MM.1S (cell line): ENCODE results near the gene RAB33A.
A peak's percentile ranks its signal among the peaks of the same experiment; 100 is the strongest.

Source experiments
- DNase-seq: peaks from one replicate; pipeline ENCODE4 v3.0.0-alpha.2; 2015
- H2AFZ ChIP-seq: fragments of 300-600 bp; sonication (generic); 2 replicates; pipeline ENCODE4 v1.6.0; 2016; ENCODE audit warnings: antibody characterized with exemption, low read length
- H3F3A ChIP-seq: fragments of 300-600 bp; sonication (generic); 2 replicates; pipeline ENCODE4 v1.6.1; 2016; ENCODE audit warnings: mild to moderate bottlenecking, antibody characterized with exemption, low read length, moderate library complexity, mixed read lengths; ENCODE audit not compliant: insufficient read depth
- H3K27ac ChIP-seq: fragments of 300-600 bp; sonication (generic); 2 replicates; pipeline ENCODE4 v1.5.1; 2016; ENCODE audit warnings: mild to moderate bottlenecking, low read length
- H3K27me3 ChIP-seq: fragments of 300-600 bp; sonication (generic); replicated peaks from 2 replicates; pipeline ENCODE4 v1.6.0; 2016; ENCODE audit warnings: low read length; ENCODE audit not compliant: insufficient read depth
- H3K36me3 ChIP-seq: fragments of 300-600 bp; sonication (generic); replicated peaks from 2 replicates; pipeline ENCODE4 v1.6.1; 2016; ENCODE audit warnings: mild to moderate bottlenecking, low read length, mixed read lengths; ENCODE audit not compliant: insufficient read depth
- H3K4me1 ChIP-seq: fragments of 300-600 bp; sonication (generic); 2 replicates; pipeline ENCODE4 v1.6.1; 2016; ENCODE audit warnings: low read length, mixed read lengths
- H3K4me2 ChIP-seq: fragments of 300-600 bp; sonication (generic); 2 replicates; pipeline ENCODE4 v1.6.0; 2016; ENCODE audit warnings: low read depth, low read length
- H3K4me3 ChIP-seq: fragments of 300-600 bp; sonication (generic); 2 replicates; pipeline ENCODE4 v1.5.1; 2016; ENCODE audit warnings: low read length, mixed read lengths
- H3K79me2 ChIP-seq: fragments of 300-600 bp; sonication (generic); 2 replicates; pipeline ENCODE4 v1.6.1; 2016; ENCODE audit warnings: mixed run types, low read length, mixed read lengths
- H3K9ac ChIP-seq: fragments of 300-600 bp; sonication (generic); 2 replicates; pipeline ENCODE4 v1.6.1; 2016; ENCODE audit warnings: low read length, mixed read lengths
- H3K9me2 ChIP-seq: fragments of 300-600 bp; sonication (generic); replicated peaks from 2 replicates; pipeline ENCODE4 v1.6.1; 2016; ENCODE audit warnings: mild to moderate bottlenecking, low read length, mixed read lengths; ENCODE audit not compliant: insufficient read depth
- H3K9me3 ChIP-seq: fragments of 300-600 bp; sonication (generic); replicated peaks from 2 replicates; pipeline ENCODE4 v1.6.1; 2016; ENCODE audit warnings: mild to moderate bottlenecking, low read length, mixed read lengths; ENCODE audit not compliant: insufficient read depth
- H4K20me1 ChIP-seq: fragments of 300-600 bp; sonication (generic); 2 replicates; pipeline ENCODE4 v1.6.1; 2016; ENCODE audit warnings: mild to moderate bottlenecking, low read length, moderate library complexity, mixed read lengths; ENCODE audit not compliant: insufficient read depth
- EZH2 ChIP-seq: fragments of 300-600 bp; sonication (generic); optimal IDR thresholded peaks from 2 replicates; pipeline ENCODE3; 2017; ENCODE audit warnings: low read depth, mild to moderate bottlenecking, antibody characterized with exemption, low read length, mixed read lengths
- EZH2phosphoT487 ChIP-seq: fragments of 300-600 bp; sonication (generic); IDR thresholded peaks from 2 replicates; pipeline ENCODE4 v1.6.1; 2018; ENCODE audit warnings: antibody characterized with exemption, low read length
- TF ChIP-seq, protein P1 (sequence below): fragments of 300-600 bp; sonication (generic); IDR thresholded peaks from 2 replicates; pipeline ENCODE4 v1.5.1; 2016; ENCODE audit warnings: antibody characterized with exemption, low read length, mixed read lengths

RAB33A gene

GRCh38 chrX:130162094-130162735 lies 9.5 kb upstream of the RAB33A start:
- peaks cover 8% of the 10 kb centered on the region; the same call in 1 of the 2 replicates for H3F3A ChIP-seq
- H3K4me2 ChIP-seq, result no peak overlapping the region
- H4K20me1 ChIP-seq, result no peaks in the 10 kb centered on the region
- no peaks in the 10 kb centered on the region for H3K27me3 ChIP-seq
- DNase-seq, result no peak
- TF ChIP-seq EZH2 (no peak), EZH2phosphoT487 (no peak)
- TF ChIP-seq, protein P1, sequence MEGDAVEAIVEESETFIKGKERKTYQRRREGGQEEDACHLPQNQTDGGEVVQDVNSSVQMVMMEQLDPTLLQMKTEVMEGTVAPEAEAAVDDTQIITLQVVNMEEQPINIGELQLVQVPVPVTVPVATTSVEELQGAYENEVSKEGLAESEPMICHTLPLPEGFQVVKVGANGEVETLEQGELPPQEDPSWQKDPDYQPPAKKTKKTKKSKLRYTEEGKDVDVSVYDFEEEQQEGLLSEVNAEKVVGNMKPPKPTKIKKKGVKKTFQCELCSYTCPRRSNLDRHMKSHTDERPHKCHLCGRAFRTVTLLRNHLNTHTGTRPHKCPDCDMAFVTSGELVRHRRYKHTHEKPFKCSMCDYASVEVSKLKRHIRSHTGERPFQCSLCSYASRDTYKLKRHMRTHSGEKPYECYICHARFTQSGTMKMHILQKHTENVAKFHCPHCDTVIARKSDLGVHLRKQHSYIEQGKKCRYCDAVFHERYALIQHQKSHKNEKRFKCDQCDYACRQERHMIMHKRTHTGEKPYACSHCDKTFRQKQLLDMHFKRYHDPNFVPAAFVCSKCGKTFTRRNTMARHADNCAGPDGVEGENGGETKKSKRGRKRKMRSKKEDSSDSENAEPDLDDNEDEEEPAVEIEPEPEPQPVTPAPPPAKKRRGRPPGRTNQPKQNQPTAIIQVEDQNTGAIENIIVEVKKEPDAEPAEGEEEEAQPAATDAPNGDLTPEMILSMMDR, result no peak
- no peak overlapping the region for H3K4me3 ChIP-seq
- H3K79me2 ChIP-seq, result peaks cover 44% of the 10 kb centered on the region
- H3K27ac ChIP-seq, result no peak overlapping the region
- H3K9me3 ChIP-seq, result no peaks in the 10 kb centered on the region
- H3K9ac ChIP-seq, result no peak overlapping the region
- H2AFZ ChIP-seq, result no peak overlapping the region
- peaks cover 4% of the 10 kb centered on the region; the same call in 1 of the 2 replicates for H3K4me1 ChIP-seq
- no peaks in the 10 kb centered on the region for H3K9me2 ChIP-seq
- no peaks in the 10 kb centered on the region for H3K36me3 ChIP-seq

- Histone ChIP-seq H3K4me2 (no peak overlapping the region), H3K27me3 (no peaks in the 10 kb centered on the region), H3K9me2 (no peaks in the 10 kb centered on the region), H3K9me3 (no peaks in the 10 kb centered on the region), H3K4me3 (no peak overlapping the region), H3K36me3 (no peaks in the 10 kb centered on the region), H3K4me1 (peaks cover 4% of the 10 kb centered on the region; the same call in 1 of the 2 replicates), H4K20me1 (no peaks in the 10 kb centered on the region), H3K79me2 (peaks cover 41% of the 10 kb centered on the region), H3F3A (peaks cover 8% of the 10 kb centered on the region; the same call in 1 of the 2 replicates), H3K9ac (no peak overlapping the region), H2AFZ (no peak overlapping the region), H3K27ac (no peak overlapping the region)
- TF ChIP-seq EZH2 (no peak), EZH2phosphoT487 (no peak)
- TF ChIP-seq, protein P1, result no peak
- DNase-seq, result no peak
Measured at GRCh38 chrX:130163398-130163797, 8.4 kb upstream of the RAB33A start.

- H4K20me1 ChIP-seq, result no peaks in the 10 kb centered on the region
- H3K9ac ChIP-seq, result peak overlapping the region; percentile 85
- TF ChIP-seq EZH2phosphoT487, result no peak
- TF ChIP-seq, protein P1, result no peak
- peaks cover 34% of the 10 kb centered on the region for H3K79me2 ChIP-seq
- no peaks in the 10 kb centered on the region for H3K9me3 ChIP-seq
- peak overlapping the region; percentile 78 for H3K4me3 ChIP-seq
- H3K4me2 ChIP-seq, result peak overlapping the region; percentile 46
- H3K9me2 ChIP-seq, result no peaks in the 10 kb centered on the region
- H3K4me1 ChIP-seq, result peaks cover 4% of the 10 kb centered on the region; the same call in 1 of the 2 replicates
- H3K27me3 ChIP-seq, result no peaks in the 10 kb centered on the region
- peaks cover 8% of the 10 kb centered on the region; the same call in 1 of the 2 replicates for H3F3A ChIP-seq
- no peaks in the 10 kb centered on the region for H3K36me3 ChIP-seq
- no peak for DNase-seq
- H3K27ac ChIP-seq, result peak overlapping the region; percentile 97
- H2AFZ ChIP-seq, result peak overlapping the region; percentile 77
Measured at GRCh38 chrX:130165181-130165702, 6.5 kb upstream of the RAB33A start.
